HAP-1 (cell line): ENCODE data around the gene TPP2.

ENCODE experiments used
- DNase-seq, 2 experiments: peaks; one replicate each; pipeline ENCODE4 v3.0.0-alpha.2; 2016 to 2020; ENCODE audit warnings: low spot score in 2 of 2
- H3K27me3 ChIP-seq: fragments of 250-450 bp; sonication (Bioruptor Pico); 2 replicates; pipeline ENCODE4 v1.5.1; 2020; ENCODE audit warnings: low read depth, mild to moderate bottlenecking, moderate library complexity
- H3K36me3 ChIP-seq: fragments of 250-450 bp; sonication (Bioruptor Pico); replicated peaks from 2 replicates; pipeline ENCODE4 v1.5.1; 2020; ENCODE audit warnings: mild to moderate bottlenecking
- H3K4me1 ChIP-seq: fragments of 250-450 bp; sonication (Bioruptor Pico); 2 replicates; pipeline ENCODE4 v1.5.1; 2020; ENCODE audit warnings: mild to moderate bottlenecking
- H3K4me3 ChIP-seq: fragments of 250-450 bp; sonication (Bioruptor Pico); 2 replicates; pipeline ENCODE4 v1.5.1; 2020; ENCODE audit warnings: mild to moderate bottlenecking, moderate library complexity
- H3K9me3 ChIP-seq: fragments of 250-450 bp; sonication (Bioruptor Pico); 2 replicates; pipeline ENCODE4 v1.5.1; 2020; ENCODE audit warnings: mild to moderate bottlenecking, moderate library complexity
- in situ Hi-C: fragments of 300-500 bp; cut with MboI; formaldehyde crosslinking; loops from 3 replicates; pipeline ENCODE4 v1.14.3; 2020; ENCODE audit warnings: low sequenced_read_pairs, inconsistent platforms, mixed read lengths

TPP2 gene

DNA sequence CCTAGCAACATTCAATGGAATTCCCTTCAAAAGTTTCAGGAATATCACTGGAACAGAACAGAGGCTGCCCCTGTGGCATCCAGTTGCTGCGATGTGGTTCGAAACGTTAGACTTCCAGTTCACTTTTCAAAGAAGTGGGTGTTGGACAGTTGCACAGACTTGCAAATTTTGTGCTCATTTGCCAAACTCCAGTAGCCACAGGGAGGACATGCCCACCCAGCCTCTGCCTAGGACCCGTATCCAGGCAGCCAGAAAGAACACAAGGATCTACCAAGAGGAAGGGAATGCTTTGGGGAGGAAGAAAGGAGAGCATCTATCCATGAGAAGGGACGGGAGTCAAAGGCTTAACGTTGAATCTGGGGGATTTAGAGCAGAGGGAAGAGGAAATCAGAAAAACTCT lies 98.2 kb downstream of the TPP2 start, which contains the start of gene METTL21C:
Gene METTL21C (minus strand): TSS at position 108 of the 400 bp plus-strand sequence. CDS start 546 bp downstream, outside the sequence.
- in situ Hi-C loops = no loop called here

DNA sequence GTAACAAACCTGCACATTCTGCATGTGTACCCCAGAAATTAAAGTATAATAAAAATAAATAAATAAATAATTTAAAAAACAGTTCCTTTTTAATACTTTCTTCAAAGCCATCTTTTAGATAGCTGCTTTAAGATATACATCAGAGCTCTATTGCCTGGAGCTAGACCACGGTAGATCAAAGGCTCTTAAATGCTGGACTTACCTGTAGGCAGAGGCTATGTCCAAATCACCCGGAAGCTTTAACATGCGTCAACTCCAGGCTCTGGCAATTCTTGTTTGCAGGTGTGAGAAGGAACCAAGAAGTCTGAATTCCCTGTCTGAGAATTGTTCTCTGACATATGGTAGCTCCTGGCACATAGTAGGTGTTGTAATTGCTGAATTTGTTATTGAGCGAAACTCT lies 99.7 kb downstream of the TPP2 start:
- peaks cover 16% of the 10 kb centered on the region for H3K27me3 ChIP-seq
- in situ Hi-C loops = no loop called here
- no peak overlapping the region for H3K4me3 ChIP-seq
- no peaks in the 10 kb centered on the region for H3K36me3 ChIP-seq
- H3K9me3 ChIP-seq = no peaks in the 10 kb centered on the region
- no peak for DNase-seq
- H3K4me1 ChIP-seq = peaks cover 5% of the 10 kb centered on the region; the same call in 1 of the 2 replicates

More for the DNA sequence above, 98.2 kb downstream of the TPP2 start, which contains the start of gene METTL21C:
- Histone ChIP-seq H3K4me1 (peaks cover 5% of the 10 kb centered on the region; the same call in 1 of the 2 replicates), H3K4me3 (no peak within 1 kb of the TSS), H3K9me3 (no peaks in the 10 kb centered on the region), H3K27me3 (peaks cover 16% of the 10 kb centered on the region), H3K36me3 (no peaks in the 10 kb centered on the region)
- no peak for DNase-seq

DNA sequence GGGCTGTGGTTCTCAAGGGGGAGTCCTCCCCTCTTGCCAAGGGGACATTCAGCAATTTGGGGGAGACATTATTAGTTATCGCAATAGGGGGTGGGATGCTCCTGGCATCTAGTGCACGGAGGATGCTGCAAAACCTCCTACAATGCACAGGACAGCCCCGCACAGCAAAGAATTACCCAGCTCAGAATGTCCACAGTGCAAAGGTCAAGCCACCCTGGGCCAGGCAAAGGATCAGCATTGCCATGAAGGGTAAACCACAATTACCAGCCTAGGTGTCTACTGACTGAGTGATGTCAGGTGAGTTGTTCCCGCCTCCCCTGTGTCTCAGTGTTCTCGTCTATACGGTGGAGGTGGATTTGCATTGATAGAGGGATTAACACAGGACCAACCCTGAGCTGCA lies 100.5 kb downstream of the TPP2 start:
- no peak for DNase-seq
- H3K4me3 ChIP-seq = no peak overlapping the region
- H3K4me1 ChIP-seq = peaks cover 5% of the 10 kb centered on the region; the same call in 1 of the 2 replicates
- H3K36me3 ChIP-seq = no peaks in the 10 kb centered on the region
- no peaks in the 10 kb centered on the region for H3K9me3 ChIP-seq
- in situ Hi-C loops = no loop called here
- peaks cover 14% of the 10 kb centered on the region for H3K27me3 ChIP-seq

DNA sequence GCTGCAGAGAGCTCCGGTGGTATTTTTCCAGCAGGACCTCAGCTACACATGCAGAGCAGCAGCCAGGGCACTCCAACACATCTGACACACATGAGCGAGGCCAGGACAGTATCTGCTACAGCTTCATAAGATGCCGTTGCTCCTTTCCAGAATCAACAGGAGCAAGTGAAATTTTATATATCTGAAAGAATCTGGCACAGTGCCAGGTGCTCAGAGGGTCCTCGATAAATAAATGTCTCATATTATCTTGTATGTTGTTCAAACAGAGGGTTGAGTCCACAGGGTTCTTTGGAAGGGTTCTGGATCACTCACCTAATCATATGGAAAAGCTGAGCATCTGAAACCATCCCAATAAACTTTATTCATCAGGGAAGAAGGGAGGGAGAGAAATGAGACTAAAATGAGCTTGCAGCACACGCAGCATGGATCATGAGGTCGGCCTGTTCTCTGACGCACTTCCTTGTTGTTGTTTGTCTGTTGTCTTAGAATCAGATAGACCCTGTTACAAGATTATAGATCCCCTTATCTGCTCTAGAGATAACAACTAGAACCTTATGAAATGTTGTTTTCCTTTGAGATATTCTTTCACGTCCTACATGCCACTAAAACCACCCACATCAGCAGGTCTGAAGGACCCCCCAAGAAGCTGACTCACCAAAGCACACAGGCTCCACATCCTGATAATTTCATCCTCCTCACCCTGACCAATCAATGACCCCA lies 101.3 kb downstream of the TPP2 start:
- no peaks in the 10 kb centered on the region for H3K9me3 ChIP-seq
- no peak overlapping the region for H3K4me3 ChIP-seq
- H3K4me1 ChIP-seq = peaks cover 5% of the 10 kb centered on the region; the same call in 1 of the 2 replicates
- no peak for DNase-seq
- peaks cover 13% of the 10 kb centered on the region for H3K27me3 ChIP-seq
- in situ Hi-C loops = no loop called here
- H3K36me3 ChIP-seq = no peaks in the 10 kb centered on the region

DNA sequence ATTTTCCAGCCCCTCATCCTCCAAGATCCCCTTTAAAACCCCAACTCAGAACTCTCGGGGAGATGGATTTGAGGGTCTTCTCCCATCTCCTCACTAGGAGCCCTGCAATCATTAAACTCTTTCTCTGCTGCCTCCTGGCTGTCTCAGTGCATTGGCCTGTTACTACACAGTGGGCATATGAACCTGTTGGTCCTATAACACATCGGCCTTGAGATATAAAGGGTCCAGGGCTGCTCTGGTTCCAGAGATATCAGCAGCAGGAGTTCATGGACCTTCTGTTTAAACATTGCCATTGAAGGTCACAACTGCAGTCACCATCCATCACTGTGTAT lies 101.8 kb downstream of the TPP2 start:
- Histone ChIP-seq H3K4me1 (peaks cover 3% of the 10 kb centered on the region; the same call in 1 of the 2 replicates), H3K27me3 (peaks cover 13% of the 10 kb centered on the region), H3K9me3 (no peaks in the 10 kb centered on the region), H3K36me3 (no peaks in the 10 kb centered on the region), H3K4me3 (no peak overlapping the region)
- in situ Hi-C loops = no loop called here
- no peak for DNase-seq

DNA sequence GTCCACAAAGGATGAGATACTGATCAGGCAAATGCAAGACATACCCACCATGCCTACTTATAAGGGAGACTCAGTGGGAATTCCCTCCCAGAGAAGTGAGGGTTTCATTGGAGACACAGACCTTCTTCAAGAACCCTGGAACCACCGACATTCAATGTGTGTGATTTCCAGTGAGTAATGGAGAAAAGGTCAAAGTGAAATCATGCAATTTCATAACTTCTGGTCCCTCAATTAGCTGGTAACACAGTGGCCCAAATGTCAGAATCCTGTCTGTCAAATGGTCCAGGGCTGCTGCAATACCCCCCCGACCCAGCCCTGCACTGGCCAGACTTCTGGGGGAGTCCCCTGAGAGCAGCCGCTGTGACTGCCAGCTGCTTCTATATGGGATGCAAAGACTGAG lies 102.7 kb downstream of the TPP2 start:
- no peak overlapping the region for H3K4me3 ChIP-seq
- H3K36me3 ChIP-seq = no peaks in the 10 kb centered on the region
- peaks cover 13% of the 10 kb centered on the region for H3K27me3 ChIP-seq
- in situ Hi-C loops = no loop called here
- no peaks in the 10 kb centered on the region for H3K9me3 ChIP-seq
- DNase-seq = no peak
- H3K4me1 ChIP-seq = peaks cover 4% of the 10 kb centered on the region

DNA sequence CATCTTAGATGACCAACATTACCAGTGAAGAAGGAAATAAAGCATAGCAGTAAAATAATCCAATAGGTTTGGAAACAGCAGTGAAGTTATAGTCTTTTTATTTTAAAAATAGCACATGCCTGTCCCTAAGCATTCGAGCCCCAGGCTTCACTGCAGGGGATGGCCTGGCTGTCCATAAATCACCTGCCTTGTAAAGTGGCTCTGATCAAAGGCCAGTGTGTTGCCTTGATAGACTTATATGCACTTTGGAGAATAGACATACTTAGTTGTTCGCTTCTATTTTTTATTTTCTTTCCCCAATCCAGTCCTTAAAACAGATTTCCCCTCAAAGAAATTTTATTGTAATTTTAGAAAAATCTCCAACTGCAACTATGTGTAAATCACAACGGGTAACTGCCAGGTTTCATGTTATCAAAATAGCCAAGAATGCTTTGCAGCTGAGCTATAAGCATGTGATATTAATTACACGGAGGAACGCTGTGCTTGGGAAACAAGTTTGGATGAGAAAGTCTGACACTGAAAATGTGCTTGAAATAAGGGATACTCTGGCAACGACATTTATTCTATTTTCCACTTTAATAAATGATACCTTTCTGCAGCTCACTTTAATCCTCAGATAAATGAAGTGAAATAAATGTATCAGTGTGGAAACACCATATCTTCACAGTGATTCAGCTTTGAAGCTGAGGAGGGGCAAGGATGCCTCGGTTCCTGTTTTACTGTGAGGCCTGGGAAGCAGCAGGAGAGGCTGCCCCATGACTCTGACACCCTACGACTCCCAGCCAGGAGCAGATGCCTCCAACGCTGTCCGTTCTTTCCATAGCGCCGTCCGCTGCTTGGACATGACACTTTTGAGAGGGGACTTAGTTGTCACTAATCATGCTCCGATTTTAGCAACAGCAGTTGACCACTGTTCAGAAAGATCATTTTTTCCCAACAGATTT lies 103.6 kb downstream of the TPP2 start:
- Histone ChIP-seq H3K27me3 (peaks cover 5% of the 10 kb centered on the region), H3K9me3 (no peaks in the 10 kb centered on the region), H3K36me3 (no peaks in the 10 kb centered on the region), H3K4me1 (peaks cover 4% of the 10 kb centered on the region), H3K4me3 (no peak overlapping the region)
- DNase-seq = no peak
- in situ Hi-C loops = no loop called here

DNA sequence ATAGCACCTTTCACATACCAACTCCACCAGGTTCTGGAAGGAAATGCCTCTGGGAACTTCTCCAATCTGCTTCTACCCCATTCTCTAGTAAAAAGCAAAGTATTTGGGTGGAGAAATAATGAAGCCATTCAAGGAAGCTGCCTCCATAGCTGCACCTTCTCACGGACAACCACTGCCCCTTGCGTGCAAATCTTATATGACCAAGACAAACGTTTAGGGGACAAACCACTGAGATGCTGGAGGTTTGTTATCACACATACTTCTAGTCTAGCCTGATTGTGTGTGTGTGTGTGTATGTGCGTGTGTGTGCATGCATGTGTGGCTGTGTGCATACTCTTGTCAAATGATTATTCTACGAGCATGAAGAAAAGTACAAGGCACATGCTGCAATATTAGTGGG lies 104.5 kb downstream of the TPP2 start:
- no peak for DNase-seq
- Histone ChIP-seq H3K27me3 (no peaks in the 10 kb centered on the region), H3K4me1 (peaks cover 4% of the 10 kb centered on the region), H3K36me3 (no peaks in the 10 kb centered on the region), H3K4me3 (no peak overlapping the region), H3K9me3 (no peaks in the 10 kb centered on the region)
- in situ Hi-C loops = no loop called here

DNA sequence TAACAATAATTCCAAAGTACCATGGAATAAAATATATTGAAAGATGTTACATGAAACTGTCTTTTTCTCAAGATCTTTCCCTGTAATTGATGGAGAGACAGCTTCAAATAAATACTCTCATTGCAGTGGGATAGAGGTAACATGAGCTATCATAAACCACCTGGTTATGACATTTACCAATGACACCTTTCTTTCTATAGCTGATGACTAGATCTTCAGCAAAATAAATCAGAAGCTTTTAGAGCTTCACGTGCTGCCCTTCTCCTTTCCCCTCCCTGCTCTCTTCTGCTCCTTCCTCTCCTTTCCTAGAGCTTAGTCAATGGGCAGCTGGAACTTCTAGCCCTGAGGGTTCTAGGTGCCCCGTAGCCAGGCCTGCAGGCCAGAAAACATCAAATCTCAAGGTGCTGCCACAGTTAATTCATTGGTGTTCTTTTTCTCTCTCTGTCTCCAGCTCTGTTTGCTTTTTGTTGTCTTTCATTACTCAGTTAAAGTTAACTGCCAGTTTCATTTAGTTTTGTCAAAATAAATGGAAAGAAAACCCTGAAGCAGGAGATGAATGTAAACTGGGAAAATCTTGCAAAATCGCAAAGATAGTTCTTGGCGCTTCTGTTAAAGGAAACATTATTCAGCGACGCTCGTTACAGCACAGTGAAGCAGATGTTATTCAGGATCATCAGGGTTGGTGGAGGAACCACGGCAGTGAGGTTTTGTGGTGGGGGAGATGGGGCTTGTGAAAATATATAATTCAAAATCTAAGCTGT lies 106.4 kb downstream of the TPP2 start:
- Histone ChIP-seq H3K4me1 (peaks cover 7% of the 10 kb centered on the region), H3K4me3 (no peak overlapping the region), H3K9me3 (no peaks in the 10 kb centered on the region), H3K27me3 (no peaks in the 10 kb centered on the region), H3K36me3 (no peaks in the 10 kb centered on the region)
- in situ Hi-C loops = no loop called here
- DNase-seq = no peak

DNA sequence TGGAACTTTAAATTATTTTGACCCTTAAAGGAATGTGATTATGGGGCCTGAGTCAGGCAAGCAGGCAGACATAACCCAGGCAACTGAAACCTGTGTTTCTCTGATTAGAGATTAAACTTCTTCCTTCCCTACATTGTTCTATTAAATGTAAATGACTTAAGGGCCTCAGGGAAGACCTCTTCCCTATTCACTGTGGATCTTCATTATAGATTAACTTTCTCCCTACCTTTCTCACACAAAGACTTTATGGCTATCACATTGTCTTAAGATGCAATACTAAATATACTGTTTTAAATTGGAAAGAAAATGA lies 106.9 kb downstream of the TPP2 start:
- DNase-seq = no peak
- H3K9me3 ChIP-seq = no peaks in the 10 kb centered on the region
- no peaks in the 10 kb centered on the region for H3K36me3 ChIP-seq
- in situ Hi-C loops = no loop called here
- H3K4me1 ChIP-seq = peaks cover 7% of the 10 kb centered on the region
- H3K27me3 ChIP-seq = no peaks in the 10 kb centered on the region
- no peak overlapping the region for H3K4me3 ChIP-seq

DNA sequence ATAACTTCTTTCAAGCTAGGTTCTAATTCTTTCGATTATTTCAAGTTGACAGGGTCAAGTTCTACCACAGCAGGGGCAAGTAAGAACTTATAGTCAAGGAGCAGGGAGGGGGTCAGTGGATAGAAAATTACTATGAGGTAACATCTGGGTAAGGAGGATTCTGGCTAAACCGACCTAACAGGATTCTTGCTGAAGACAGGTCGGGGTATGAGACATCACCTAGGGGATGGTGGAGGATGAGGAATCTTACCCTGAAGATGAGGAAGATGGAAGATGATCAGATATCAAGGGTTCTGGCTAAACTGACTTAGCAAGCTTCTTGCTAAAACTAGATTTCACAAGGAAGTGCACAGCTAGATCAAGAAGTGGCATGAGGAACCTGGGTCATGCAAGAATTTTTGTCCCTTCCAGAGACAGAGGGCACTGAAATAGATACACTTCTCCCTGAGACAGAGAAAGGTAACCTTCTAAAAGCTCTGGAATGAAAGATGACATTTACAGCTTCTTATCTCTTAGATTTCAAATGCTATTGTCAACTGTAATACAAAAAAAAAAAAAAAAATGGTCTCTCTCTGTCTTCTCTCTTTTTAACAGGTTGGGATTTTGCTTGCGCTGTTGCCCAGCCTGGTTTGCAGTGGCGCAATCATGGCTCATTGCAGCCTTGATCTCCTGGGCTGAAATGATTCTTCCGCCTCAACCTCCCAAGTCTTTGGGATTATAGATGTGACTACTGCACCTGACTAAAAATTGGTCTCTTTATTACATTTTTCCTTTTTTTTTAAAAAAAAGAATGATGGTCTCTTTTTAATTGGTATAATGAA lies 107.7 kb downstream of the TPP2 start:
- no peak overlapping the region for H3K4me3 ChIP-seq
- no peaks in the 10 kb centered on the region for H3K36me3 ChIP-seq
- no peaks in the 10 kb centered on the region for H3K27me3 ChIP-seq
- in situ Hi-C loops = no loop called here
- no peaks in the 10 kb centered on the region for H3K9me3 ChIP-seq
- peaks cover 7% of the 10 kb centered on the region for H3K4me1 ChIP-seq
- DNase-seq = no peak

DNA sequence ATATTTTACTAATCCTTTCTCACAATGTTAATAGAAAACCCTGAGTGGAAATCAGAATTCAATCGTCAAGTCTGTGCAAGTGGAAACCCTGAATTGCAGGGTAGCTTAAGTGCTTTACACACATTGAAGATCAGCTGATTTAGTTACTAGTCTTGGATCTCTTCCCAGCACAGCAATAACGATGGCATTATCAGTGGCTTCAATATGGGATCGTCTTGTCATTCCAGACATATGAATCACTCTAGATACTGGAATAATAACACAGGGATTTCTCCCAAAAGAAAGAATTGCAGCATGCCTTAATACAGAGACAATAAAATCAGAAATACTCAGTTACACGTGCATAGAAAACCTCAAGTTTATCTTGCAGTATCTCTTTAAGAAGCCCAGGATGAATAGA lies 110.7 kb downstream of the TPP2 start:
- no peaks in the 10 kb centered on the region for H3K36me3 ChIP-seq
- no peaks in the 10 kb centered on the region for H3K27me3 ChIP-seq
- peak in 1 of 2 experiments; percentile 27 for DNase-seq
- in situ Hi-C loops = no loop called here
- no peak overlapping the region for H3K4me3 ChIP-seq
- H3K9me3 ChIP-seq = no peaks in the 10 kb centered on the region
- peaks cover 7% of the 10 kb centered on the region; the same call in 1 of the 2 replicates for H3K4me1 ChIP-seq

DNA sequence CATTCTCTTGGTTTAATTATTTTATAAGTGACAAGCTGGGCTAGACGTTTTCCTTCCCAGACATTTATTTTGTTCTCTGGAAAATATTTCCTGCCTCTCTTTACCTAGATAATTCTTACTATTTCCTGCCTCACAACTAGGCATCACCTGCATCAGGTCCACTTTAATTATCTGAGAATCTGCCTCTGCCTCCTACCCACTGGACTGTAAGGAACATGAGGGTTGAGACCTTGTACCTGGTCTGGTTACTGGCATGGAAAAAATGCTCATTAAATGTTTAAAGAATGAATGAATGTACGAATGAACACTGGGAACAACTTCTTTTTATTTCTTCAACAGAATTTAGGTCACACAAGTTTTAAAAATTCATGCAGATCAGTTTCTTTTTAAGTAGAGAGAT lies 111.4 kb downstream of the TPP2 start:
- in situ Hi-C loops = no loop called here
- DNase-seq = no peak
- no peaks in the 10 kb centered on the region for H3K36me3 ChIP-seq
- H3K9me3 ChIP-seq = no peaks in the 10 kb centered on the region
- no peak overlapping the region for H3K4me3 ChIP-seq
- H3K27me3 ChIP-seq = no peaks in the 10 kb centered on the region
- H3K4me1 ChIP-seq = peaks cover 7% of the 10 kb centered on the region; the same call in 1 of the 2 replicates
